Activated CD4-positive, alpha-beta T cell treated with anti-CD3 and anti-CD28 coated beads, Interleukin-2, Interleukin-4, amounts not matched to agents 100 ng/mL and 50 ng/mL, durations not matched to agents 16 hours and 8 hours (primary cell): ENCODE data around the gene TMEM82.

ENCODE experiments used
- DNase-seq: peaks from one replicate; pipeline ENCODE4 v3.0.0-alpha.2; 2020; ENCODE audit warnings: low spot score

The TMEM82 gene

GRCh38 chr1:15788624-15789301 lies 46.5 kb downstream of the TMEM82 start:
- no peak for DNase-seq

GRCh38 chr1:15796086-15796462 lies 53.8 kb downstream of the TMEM82 start:
- no peak for DNase-seq
